Esophagus squamous epithelium (tissue), 4 donors: ENCODE measurements around the gene RRP1.

Experiments
- POLR2A ChIP-seq, 4 donors: fragments of 450-650 bp; IDR thresholded peaks; one replicate each; pipeline ENCODE4 v1.6.1; 2017; ENCODE audit warnings: antibody characterized with exemption in 4 of 4, mild to moderate bottlenecking in 4 of 4, moderate library complexity in 3 of 4
- TF ChIP-seq, protein P1 (sequence below), 6 experiments: fragments of 450-650 bp in 4 of 6; fragments of 200-600 bp in 2 of 6; sonication (generic) in 2 of 6; IDR thresholded peaks; one replicate each; pipeline ENCODE4 v1.5.1; 2016 to 2019; ENCODE audit warnings: antibody characterized with exemption in 6 of 6, mild to moderate bottlenecking in 4 of 6, moderate library complexity in 4 of 6

DNA sequence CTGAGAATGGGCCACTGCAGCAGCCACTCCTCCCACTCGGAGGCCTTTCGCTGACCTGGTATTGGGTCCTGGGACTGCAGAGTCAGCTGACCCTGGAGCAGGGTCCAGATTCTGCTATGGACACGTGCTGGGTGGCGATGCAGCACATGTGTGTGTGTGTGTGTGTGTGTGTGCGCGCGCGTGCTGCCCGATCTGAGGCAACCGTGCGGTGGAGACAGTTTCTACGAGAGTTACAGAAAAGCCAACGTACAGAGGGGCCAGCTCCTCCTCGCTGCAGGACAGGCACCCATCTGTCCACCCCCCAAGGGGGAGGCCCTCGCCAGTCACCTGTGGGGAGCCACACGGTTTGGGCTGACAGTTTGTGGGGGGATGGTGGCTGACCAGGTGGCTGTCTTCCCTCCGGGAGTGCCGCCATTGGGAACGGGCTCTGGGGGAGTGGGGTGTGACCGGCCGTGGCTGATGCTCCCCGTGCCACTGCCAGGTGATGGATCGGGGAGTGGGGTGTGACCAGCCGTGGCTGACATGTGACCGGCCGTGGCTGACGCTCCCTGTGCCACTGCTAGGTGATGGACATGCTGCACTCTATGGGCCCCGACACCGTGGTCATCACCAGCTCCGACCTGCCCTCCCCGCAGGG, 37.3 kb upstream of the RRP1 start:
- TF ChIP-seq, protein P1, sequence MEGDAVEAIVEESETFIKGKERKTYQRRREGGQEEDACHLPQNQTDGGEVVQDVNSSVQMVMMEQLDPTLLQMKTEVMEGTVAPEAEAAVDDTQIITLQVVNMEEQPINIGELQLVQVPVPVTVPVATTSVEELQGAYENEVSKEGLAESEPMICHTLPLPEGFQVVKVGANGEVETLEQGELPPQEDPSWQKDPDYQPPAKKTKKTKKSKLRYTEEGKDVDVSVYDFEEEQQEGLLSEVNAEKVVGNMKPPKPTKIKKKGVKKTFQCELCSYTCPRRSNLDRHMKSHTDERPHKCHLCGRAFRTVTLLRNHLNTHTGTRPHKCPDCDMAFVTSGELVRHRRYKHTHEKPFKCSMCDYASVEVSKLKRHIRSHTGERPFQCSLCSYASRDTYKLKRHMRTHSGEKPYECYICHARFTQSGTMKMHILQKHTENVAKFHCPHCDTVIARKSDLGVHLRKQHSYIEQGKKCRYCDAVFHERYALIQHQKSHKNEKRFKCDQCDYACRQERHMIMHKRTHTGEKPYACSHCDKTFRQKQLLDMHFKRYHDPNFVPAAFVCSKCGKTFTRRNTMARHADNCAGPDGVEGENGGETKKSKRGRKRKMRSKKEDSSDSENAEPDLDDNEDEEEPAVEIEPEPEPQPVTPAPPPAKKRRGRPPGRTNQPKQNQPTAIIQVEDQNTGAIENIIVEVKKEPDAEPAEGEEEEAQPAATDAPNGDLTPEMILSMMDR (IDR thresholded peaks at IDR 0.05) = no peak
- TF ChIP-seq POLR2A (IDR thresholded peaks at IDR 0.05) = no peak
